Transverse colon (tissue), 4 donors: Measurements from ENCODE around the gene RAD51AP1. TPM values are rescaled to one million over a fixed set of nuclear protein-coding genes. Genes with fewer than 3 reads are reported as not detected.

Source experiments
- DNase-seq: peaks from one replicate; pipeline ENCODE4 v3.0.0-alpha.2; 2019
- H3K27ac ChIP-seq, 4 donors: fragments of 200-600 bp; sonication (generic); 2 replicates each; pipeline ENCODE4 v1.5.1; 2016 to 2018; ENCODE audit warnings: inconsistent platforms in 4 of 4
- H3K27me3 ChIP-seq: fragments of 200-600 bp; sonication (generic); 2 replicates; pipeline ENCODE4 v1.5.1; 2017; ENCODE audit warnings: inconsistent platforms
- H3K36me3 ChIP-seq, 4 donors: fragments of 200-600 bp; sonication (generic); 2 replicates each; pipeline ENCODE4 v1.5.1; 2017 to 2019; ENCODE audit warnings: inconsistent platforms in 4 of 4
- H3K4me1 ChIP-seq, 4 donors: fragments of 200-600 bp; sonication (generic); 2 replicates each; pipeline ENCODE4 v1.5.1; 2017 to 2020; ENCODE audit warnings: inconsistent platforms in 4 of 4
- H3K4me3 ChIP-seq, 4 donors: fragments of 200-600 bp; sonication (generic); 1 replicate in 1 of 4; 2 replicates in 3 of 4; pipeline versions ENCODE4 v1.5.1 to v1.6.1; 2017 to 2019; ENCODE audit warnings: inconsistent platforms in 4 of 4
- H3K9me3 ChIP-seq, 2 donors: fragments of 200-600 bp; sonication (generic); 2 replicates each; pipeline ENCODE4 v1.5.1; 2017 to 2019; ENCODE audit warnings: inconsistent platforms in 2 of 2
- CTCF ChIP-seq, 5 experiments: fragments of 200-600 bp in 3 of 5; fragments of 450-650 bp in 2 of 5; sonication (generic) in 3 of 5; IDR thresholded peaks; 1 replicate in 2 of 5; 2 replicates in 3 of 5; pipeline ENCODE4 v1.5.1; 2016 to 2017; ENCODE audit warnings: antibody characterized with exemption in 5 of 5, inconsistent platforms in 3 of 5, mild to moderate bottlenecking in 2 of 5, moderate library complexity in 1 of 5
- EP300 ChIP-seq: sonication (generic); formaldehyde crosslinking; IDR thresholded peaks from one replicate; pipeline ENCODE4 v1.6.1; 2017; ENCODE audit warnings: antibody characterized with exemption, low read depth
- POLR2A ChIP-seq: fragments of 450-650 bp; IDR thresholded peaks from one replicate; pipeline ENCODE4 v1.6.1; 2016; ENCODE audit warnings: antibody characterized with exemption, mild to moderate bottlenecking, moderate library complexity
- POLR2AphosphoS5 ChIP-seq, 3 donors: sonication (generic); formaldehyde crosslinking; IDR thresholded peaks; one replicate each; pipeline ENCODE4 v1.6.1; 2016; ENCODE audit warnings: antibody characterized with exemption in 3 of 3
- WGBS, 2 donors: methylation state at CpG; one replicate each; pipeline ENCODE4 v1.1.5; 2018; ENCODE audit warnings: low coverage in 1 of 2; 5-methylcytosine and 5-hydroxymethylcytosine counted together
- in situ Hi-C, 4 donors: fragments of 200-750 bp; cut with MboI; loops; one replicate each; pipeline versions ENCODE4 v1.15.0 to v1.15.1; 2017; ENCODE audit warnings: low sequenced_read_pairs in 3 of 4, low pct_ligation_motif_present in 1 of 4, low pct_unique_long_range_greater_than_20kb in 1 of 4
- intact Hi-C: fragments of 100-400 bp; cut with DNase I; formaldehyde crosslinking; loops from one replicate; pipeline ENCODE4 v1.15.1; 2023; ENCODE audit warnings: low total_unique reads
- total RNA-seq, 4 donors: library from RNA; depleted of rRNA; stranded (reverse); fragments of >200 nt; gene quantifications; one replicate each; pipeline ENCODE4 v1.1.0, GENCODE V29; 2016

The RAD51AP1 gene
- 1 to 10 TPM in 3 of 4 donors, not detected in 1; 1.9 to 2.7 (median 2.4) TPM for total RNA-seq

- H3K27ac ChIP-seq = peak within 1 kb of the TSS; percentile 82 to 91 (median 85)
- intact Hi-C loops (no loop called here), in situ Hi-C loops (loop anchor here in 2 of 4 donors (10.0 to 25.0 kb wide), 2 partner anchors 226 to 664 kb away; partner anchors contain the start of genes TIGAR (in 2 of the 2) and PARP11 (in 1 of the 2))
- WGBS, 2 donors = 0 to 1% methylated on average over 28 to 49 of the region's 49 CpGs
- DNase-seq = peak; percentile 95
- H3K36me3 ChIP-seq = peaks cover 0 to 7% (median under 1%) of the 10 kb centered on the region in 4 donors
- no peaks in the 10 kb centered on the region for H3K27me3 ChIP-seq
- H3K4me1 ChIP-seq = peaks cover 0 to 36% (median 14%) of the 10 kb centered on the region in 4 donors
- TF ChIP-seq CTCF (IDR thresholded peaks at IDR 0.05) = no peak
- peak; percentile 46 for TF ChIP-seq POLR2A
- TF ChIP-seq POLR2AphosphoS5 (IDR thresholded peaks at IDR 0.05) = peak; percentile 58 to 73 (median 64)
- TF ChIP-seq EP300 = peak; percentile 21
- no peaks in the 10 kb centered on the region for H3K9me3 ChIP-seq
- H3K4me3 ChIP-seq = peak within 1 kb of the TSS; percentile 52 to 92 (median 68)
Measured at GRCh38 chr12:4538207-4539160, at the start of gene RAD51AP1. TSS of gene RAD51AP1 (plus strand) at chr12:4538890. CDS start at chr12:4538940, 50 bp downstream.

- Histone ChIP-seq H3K4me3 (no peak overlapping the region), H3K27me3 (no peaks in the 10 kb centered on the region), H3K27ac (no peak overlapping the region), H3K9me3 (no peaks in the 10 kb centered on the region), H3K4me1 (no peaks in the 10 kb centered on the region), H3K36me3 (peaks cover 0 to 14% (median 6%) of the 10 kb centered on the region in 4 donors)
- in situ Hi-C loops = no loop called here
- 95 to 100% methylated on average over 2 of the region's 2 CpGs for WGBS, 2 donors
- intact Hi-C loops = no loop called here
- TF ChIP-seq EP300 (no peak), POLR2AphosphoS5 (IDR thresholded peaks at IDR 0.05) (no peak), CTCF (IDR thresholded peaks at IDR 0.05) (no peak), POLR2A (no peak)
- no peak for DNase-seq
Measured at GRCh38 chr12:4489556-4489955, 49.1 kb upstream of the RAD51AP1 start.

- peaks cover 0 to 17% (median 8%) of the 10 kb centered on the region in 4 donors for H3K36me3 ChIP-seq
- no peak for DNase-seq
- 90 to 95% methylated on average over 1 of the region's 1 CpG for WGBS, 2 donors
- H3K9me3 ChIP-seq = no peaks in the 10 kb centered on the region
- in situ Hi-C loops = no loop called here
- intact Hi-C loops = no loop called here
- H3K27ac ChIP-seq = no peak overlapping the region
- no peaks in the 10 kb centered on the region for H3K27me3 ChIP-seq
- TF ChIP-seq EP300 = no peak
- no peak for TF ChIP-seq POLR2AphosphoS5 (IDR thresholded peaks at IDR 0.05)
- TF ChIP-seq POLR2A = no peak
- TF ChIP-seq CTCF (IDR thresholded peaks at IDR 0.05) = no peak
- H3K4me1 ChIP-seq = no peaks in the 10 kb centered on the region
- H3K4me3 ChIP-seq = no peak overlapping the region
Measured at GRCh38 chr12:4490973-4491372, 47.7 kb upstream of the RAD51AP1 start.

GRCh38 chr12:4496145-4496838 lies 42.4 kb upstream of the RAD51AP1 start:
- DNase-seq = no peak
- Histone ChIP-seq H3K9me3 (no peaks in the 10 kb centered on the region), H3K4me3 (no peak overlapping the region), H3K36me3 (peaks cover 0 to 18% (median 9%) of the 10 kb centered on the region in 4 donors), H3K27me3 (no peaks in the 10 kb centered on the region), H3K27ac (no peak overlapping the region), H3K4me1 (no peaks in the 10 kb centered on the region)
- intact Hi-C loops (no loop called here), in situ Hi-C loops (no loop called here)
- 70 to 100% methylated on average over 1 of the region's 1 CpG for WGBS, 2 donors
- TF ChIP-seq POLR2AphosphoS5 (IDR thresholded peaks at IDR 0.05) = no peak
- TF ChIP-seq CTCF (IDR thresholded peaks at IDR 0.05) = no peak
- no peak for TF ChIP-seq EP300
- no peak for TF ChIP-seq POLR2A
